SK-N-MC (cell line): ENCODE measurements around the gene SAV1.

ENCODE experiments used
- EZH2 ChIP-seq: fragments of 200-600 bp; sonication (generic); IDR thresholded peaks from one replicate; pipeline ENCODE4 v1.6.1; 2017; ENCODE audit warnings: antibody characterized with exemption
- POLR2AphosphoS5 ChIP-seq: IDR thresholded peaks from 2 replicates; pipeline ENCODE4 v1.6.1; 2012; ENCODE audit warnings: mild to moderate bottlenecking, low read depth, low read length, borderline replicate concordance

DNA sequence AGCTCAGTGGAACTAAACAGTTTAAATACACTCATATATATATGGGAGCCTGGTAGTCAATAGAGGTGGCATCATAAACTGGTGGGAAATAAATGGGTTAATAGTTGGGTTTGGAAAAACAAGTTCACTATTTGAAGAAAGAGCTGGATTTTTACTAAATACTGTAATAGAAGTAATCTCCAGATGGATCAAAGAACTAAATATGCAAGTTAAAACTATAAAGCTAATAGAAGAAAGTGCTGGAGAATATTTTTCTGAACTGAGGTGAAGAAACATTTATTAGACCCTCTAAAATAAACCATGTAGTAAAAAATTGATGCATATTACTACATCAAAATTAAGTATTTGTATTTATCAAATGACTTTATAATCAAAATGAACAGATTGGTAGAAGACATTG, 69.3 kb downstream of the SAV1 start:
- TF ChIP-seq EZH2 (no peak), POLR2AphosphoS5 (no peak)
